GM18907 (cell line): ENCODE measurements around the gene NTF3.

ENCODE experiments used
- ATAC-seq: cut with Tn5 transposase; IDR thresholded peaks from one replicate; pipeline ENCODE4 v1.9.1; 2021; ENCODE audit warnings: mild to moderate bottlenecking, moderate library complexity; ENCODE audit not compliant: unreplicated experiment

Gene NTF3

GRCh38 chr12:5432011-5432400, at the start of gene NTF3:
Gene NTF3, plus strand, starts transcription at chr12:5432108. Its CDS starts 217 bp downstream, at chr12:5432325.
- ATAC-seq, result no peak

DNA sequence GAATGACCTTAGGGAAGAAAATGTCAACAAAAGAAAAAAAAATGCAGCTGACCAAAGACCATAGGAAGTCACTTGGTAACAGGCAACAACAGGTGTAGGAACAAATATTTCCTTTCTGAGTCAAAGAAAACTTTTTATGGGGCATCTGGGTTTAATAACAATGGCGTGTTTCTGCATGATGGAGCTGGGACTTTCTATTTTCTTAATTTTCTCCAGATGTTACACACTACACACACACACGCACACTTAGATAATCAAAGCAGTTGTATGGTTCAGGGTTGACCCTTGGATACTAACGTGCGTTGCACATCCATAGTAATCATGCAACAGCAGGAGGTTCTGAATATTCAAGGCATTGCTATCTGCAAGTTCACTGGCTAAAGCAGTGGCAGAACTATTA, 47.9 kb upstream of the NTF3 start:
- no peak for ATAC-seq

DNA sequence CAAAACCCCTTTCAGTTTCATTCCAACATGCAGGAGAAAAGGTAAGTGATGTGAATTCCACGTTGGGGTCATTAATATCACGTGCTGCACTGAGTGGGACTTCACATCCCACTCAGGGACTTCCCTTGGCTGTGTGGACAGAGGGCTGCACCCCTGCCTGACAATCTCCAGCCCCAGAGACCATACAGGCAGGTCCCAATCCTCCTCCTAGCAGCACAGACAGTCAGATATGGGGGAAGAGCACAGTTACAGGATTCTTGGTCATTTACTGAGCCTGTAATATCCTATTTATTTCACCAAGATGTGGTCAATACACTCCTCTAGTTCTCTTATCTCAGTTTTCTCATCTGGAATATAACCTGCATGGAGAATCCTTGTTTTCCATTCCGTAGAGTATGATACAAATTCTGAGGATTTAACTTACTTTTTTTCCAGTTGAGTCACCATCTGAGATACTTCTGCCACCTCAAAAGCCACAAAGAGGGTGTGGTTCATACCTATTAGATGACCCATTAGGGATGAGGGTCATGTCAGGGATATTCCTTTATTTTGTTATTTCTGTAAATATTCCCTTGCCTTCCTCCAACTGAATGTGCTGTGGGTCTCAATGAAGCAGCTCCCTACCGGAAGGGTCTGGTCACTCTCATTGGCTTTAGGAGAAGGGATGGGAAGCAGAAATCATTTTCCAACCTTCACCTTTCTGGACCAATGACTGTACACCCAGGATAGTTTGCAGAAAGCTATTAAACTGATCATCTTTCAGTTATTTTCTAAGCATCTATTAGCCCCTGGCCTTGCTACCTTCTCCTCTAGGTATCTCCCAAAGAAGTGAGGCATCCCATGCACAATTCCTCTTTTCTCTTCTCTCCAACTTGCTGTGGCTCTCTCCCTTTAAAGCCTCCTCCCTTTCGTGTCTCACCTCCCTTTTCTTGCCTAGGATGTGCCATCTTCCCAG, 43.0 kb upstream of the NTF3 start:
- ATAC-seq, result no peak

- ATAC-seq, result no peak
These were observed 41.6 kb upstream of the NTF3 start for GRCh38 chr12:5390174-5390799.

DNA sequence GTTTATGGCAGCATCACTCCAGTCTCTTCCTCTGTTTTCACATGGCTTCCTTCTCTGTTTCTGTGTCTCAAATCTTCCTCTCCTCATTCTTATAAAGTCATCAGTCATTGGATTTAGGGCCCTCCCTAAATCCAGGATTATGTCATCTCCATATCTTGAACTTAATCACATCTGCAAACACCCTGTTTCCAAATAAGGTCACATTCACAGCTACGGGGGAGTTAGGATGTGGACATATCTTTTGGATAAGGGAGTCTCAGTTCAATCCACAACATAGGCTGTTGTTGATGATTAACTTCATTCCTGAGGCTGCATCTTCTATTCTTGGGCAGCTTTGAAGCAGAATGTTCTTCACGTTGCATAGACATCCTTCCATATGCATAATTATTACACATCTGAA, 40.3 kb upstream of the NTF3 start:
- no peak for ATAC-seq

DNA sequence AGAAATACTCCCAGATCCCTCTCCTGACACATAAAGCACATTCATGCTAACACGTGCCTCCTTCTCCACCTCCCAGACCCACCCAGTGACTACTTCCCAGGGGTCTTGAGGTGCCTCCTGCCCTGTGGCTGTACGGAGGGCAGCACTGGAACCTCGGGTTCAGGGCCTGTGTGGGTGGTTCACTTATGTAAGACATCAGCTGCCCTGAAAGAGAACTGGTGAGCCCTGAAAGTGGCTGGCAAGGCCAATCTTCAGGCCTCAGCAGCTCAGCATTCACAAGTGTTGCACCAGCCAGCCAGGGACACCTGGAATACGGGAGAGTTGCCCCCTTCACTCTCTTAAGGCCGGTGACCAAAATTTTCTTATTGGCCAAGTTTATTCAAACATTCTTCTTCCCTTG, 38.9 kb upstream of the NTF3 start:
- no peak for ATAC-seq

DNA sequence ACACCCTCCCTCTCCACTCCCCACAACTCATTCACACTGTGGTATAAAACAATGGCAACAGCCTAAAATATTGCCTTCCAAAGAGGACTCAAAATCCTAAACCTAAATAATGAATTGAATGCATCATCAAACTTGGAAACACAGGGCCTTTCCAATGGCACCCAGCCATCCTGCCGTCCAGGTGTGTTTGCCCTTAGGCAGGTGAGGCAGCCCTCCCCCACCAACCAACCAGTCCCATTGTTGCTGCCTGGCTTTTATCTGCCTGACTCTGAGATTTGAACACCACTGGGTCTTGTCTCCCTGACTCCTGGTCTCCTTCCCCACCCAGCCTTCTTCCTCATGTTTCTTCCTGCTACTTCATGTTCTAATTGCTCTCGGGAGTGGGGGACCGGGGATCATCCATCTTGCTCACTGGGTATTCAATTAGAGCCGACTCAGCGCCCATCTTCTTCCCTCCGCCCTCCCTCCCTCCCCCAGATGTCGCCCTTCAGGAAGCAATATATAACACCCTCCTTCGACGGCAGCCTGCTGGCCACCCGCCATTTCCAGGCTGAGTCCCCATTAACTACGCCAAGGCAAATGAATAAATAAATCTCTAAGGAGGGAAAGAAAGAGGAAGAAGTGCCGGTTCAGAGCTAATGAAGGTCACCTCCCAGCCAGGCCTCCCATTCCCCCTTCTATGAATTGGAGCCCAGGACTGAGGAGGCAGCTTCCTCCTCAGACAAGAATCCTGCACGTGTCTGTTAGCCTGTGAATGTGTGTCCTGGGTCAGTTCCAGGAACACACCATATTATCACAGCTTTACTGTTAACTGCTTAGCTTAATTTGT, 36.3 kb upstream of the NTF3 start:
- ATAC-seq, result no peak

- no peak for ATAC-seq
These were observed 35.4 kb upstream of the NTF3 start for GRCh38 chr12:5396541-5396940.

GRCh38 chr12:5399266-5399665, 32.6 kb upstream of the NTF3 start:
- ATAC-seq, result no peak

GRCh38 chr12:5402009-5402935, 29.6 kb upstream of the NTF3 start:
- ATAC-seq, result no peak

DNA sequence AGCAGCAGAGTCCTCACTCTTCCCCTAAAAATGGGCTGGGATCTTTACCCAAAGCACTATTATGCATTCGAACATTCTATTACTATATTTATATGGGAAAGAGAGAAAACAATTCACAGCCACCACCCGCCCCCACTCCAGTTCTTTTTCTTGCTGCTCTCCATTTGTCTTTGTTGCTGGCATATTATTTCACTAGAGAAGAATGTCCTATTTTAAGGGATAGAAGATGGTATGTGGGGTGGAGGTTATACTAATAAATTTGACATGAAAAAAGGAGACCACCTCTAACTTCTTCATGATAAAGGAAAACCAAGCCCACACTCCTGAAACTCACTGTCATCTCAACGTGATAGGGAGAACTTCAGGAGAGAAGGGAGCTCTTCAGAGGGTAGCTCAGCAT, 28.5 kb upstream of the NTF3 start:
- ATAC-seq, result no peak

DNA sequence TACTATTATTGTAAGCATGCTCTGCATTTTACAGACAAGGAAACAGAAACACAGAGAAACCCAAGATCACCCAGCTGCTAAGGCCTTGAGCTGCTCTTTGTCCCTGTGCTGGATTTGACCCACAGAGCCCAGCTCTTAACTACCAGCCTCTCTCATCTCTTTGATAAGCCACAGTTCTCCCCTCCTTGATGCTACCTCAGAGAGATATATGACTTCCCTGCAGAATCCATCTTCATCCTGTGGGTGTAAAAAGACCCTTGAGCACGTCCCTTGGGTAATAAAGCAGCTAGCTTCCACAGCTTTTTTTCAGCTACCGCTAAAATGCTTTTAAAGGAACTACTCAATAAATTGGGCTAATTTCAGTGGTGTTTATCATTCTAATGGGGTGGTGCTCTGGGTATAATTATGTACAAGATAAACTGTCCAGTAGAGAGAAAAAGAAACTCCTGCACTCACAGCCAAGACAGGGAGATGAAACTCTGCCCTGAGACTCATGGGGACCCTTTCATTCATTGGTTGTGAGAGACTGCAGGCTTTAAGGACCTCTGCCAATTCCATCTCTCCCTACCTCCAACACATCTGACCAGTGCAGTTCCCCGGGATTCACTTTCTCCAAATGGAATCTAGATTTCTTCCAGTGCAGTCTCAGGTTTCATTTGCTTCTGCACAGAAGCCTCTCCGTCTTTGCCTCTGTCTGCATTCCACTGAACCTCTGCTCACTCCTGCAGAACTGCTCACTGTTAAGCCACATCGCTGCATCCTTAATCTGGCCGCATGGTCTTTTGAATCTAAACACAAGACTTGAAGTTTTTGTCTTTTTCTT, 24.7 kb upstream of the NTF3 start:
- ATAC-seq, result no peak

DNA sequence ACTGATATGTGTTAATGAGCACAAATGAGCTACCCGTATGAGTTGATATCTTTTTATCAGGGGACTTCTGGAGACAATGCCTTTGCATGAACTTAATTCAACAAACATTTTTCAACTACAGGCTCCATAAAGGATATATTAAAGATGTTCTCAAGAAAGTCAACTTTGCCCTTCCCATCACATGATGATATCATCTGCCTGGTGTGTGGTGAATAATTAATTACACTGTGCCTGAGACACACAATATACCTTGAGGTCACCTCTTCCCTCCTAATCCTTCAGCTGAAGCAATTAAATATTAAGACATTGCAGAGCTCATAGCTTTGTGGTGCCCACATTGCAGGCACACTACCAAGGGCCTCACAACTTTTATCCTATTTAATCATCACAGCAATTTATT, 22.3 kb upstream of the NTF3 start:
- ATAC-seq, result no peak

- ATAC-seq, result no peak
These were observed 15.3 kb upstream of the NTF3 start for GRCh38 chr12:5416571-5416970.

GRCh38 chr12:5417500-5417899, 14.4 kb upstream of the NTF3 start:
- ATAC-seq, result no peak

DNA sequence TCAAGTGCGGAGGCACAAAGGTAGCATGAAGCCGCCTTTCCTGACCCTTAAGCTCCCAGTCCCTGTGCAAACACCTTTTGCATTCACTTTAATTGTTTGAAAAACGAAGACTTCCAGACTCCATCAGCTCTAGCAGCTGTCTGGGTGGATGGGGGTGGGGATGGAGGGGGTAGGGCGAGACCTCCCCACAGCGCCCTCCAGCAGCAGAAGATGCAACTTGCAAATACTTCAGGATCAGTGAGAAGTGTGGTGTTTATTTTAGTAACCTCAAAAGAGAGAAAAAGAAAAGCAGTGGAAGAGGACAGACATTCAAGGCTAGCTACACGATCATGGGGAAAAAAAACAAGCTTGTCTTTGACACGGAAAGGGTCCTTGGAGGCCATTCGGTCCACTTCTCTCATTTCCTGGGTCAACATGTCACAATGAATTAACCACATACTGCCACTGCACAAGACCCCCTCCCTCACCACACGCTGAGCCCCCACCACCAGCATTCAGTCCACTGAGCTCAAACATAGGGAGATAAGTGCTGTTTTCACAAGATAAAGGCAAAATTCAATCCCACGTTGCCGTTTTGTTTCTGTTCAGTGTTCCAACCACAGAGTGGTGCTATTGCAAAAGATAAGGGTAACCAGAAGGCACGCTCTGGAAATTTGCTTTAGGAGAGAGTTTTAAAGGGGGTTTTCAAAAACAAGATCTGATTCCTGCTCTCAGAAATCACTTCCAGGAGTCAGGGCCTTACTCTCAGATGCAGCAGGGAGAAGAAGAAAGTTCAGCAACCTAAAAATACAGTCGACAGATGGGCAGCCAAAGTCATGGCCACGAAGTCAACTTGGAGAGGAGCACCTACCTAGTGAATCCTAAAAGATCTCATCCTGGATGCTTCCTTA, 3.3 kb upstream of the NTF3 start:
- ATAC-seq, result no peak

- ATAC-seq, result no peak
These were observed 2.0 kb upstream of the NTF3 start for GRCh38 chr12:5429741-5430557.
